Naive thymus-derived CD4-positive, alpha-beta T cell (primary cell): Measurements from ENCODE around the gene SLC22A1. TPM values are rescaled to one million over a fixed set of nuclear protein-coding genes. Genes with fewer than 3 reads are reported as not detected.

Source experiments
- ATAC-seq: fragments of 150-1000 bp; cut with Tn5 transposase; 2 replicates; pipeline ENCODE4 v1.10.0; 2021; ENCODE audit warnings: mild to moderate bottlenecking, moderate library complexity
- CTCF ChIA-PET: fragments of 350-600 bp; sonication (Branson Sonifier 250); formaldehyde crosslinking; loops from one replicate; lab custom pipeline; 2021; ENCODE audit warnings: antibody characterized with exemption; lab: Charles Lee
- POLR2A ChIA-PET: fragments of 350-600 bp; sonication (Branson Sonifier 250); formaldehyde crosslinking; loops from one replicate; lab custom pipeline; 2021; ENCODE audit warnings: antibody characterized with exemption, inconsistent platforms; lab: Charles Lee
- DNase-seq, 9 donors: peaks; one replicate each; pipeline versions ENCODE4 v3.0.0 to v3.0.0-alpha.2; 2020 to 2022; ENCODE audit warnings: mixed read lengths in 1 of 9
- H3K27ac ChIP-seq: one replicate; pipeline ENCODE4 v1.7.0; 2013; ENCODE audit warnings: mild to moderate bottlenecking, low read depth, low read length, moderate library complexity
- H3K27me3 ChIP-seq, 2 donors: one replicate each; pipeline ENCODE4 v1.7.0; 2013; ENCODE audit warnings: low read length in 2 of 2, mild to moderate bottlenecking in 2 of 2, moderate library complexity in 2 of 2; ENCODE audit not compliant: control insufficient read depth in 2 of 2, insufficient read depth in 2 of 2
- H3K36me3 ChIP-seq, 3 experiments: 1 replicate in 2 of 3; 2 replicates in 1 of 3; pipeline ENCODE4 v1.7.0; 2013; ENCODE audit warnings: low read length in 3 of 3, mild to moderate bottlenecking in 3 of 3, moderate library complexity in 1 of 3; ENCODE audit not compliant: insufficient read depth in 3 of 3, control insufficient read depth in 2 of 3
- H3K4me1 ChIP-seq, 2 donors: one replicate each; pipeline ENCODE4 v1.7.0; 2013; ENCODE audit warnings: low read length in 2 of 2, mild to moderate bottlenecking in 2 of 2, moderate library complexity in 1 of 2; ENCODE audit not compliant: control insufficient read depth in 2 of 2, insufficient read depth in 2 of 2
- H3K4me3 ChIP-seq: 2 replicates; pipeline ENCODE4 v1.7.0; 2013; ENCODE audit warnings: mild to moderate bottlenecking, low read length
- H3K9me3 ChIP-seq, 3 experiments: 1 replicate in 2 of 3; 2 replicates in 1 of 3; pipeline ENCODE4 v1.7.0; 2013; ENCODE audit warnings: low read length in 3 of 3; ENCODE audit not compliant: control insufficient read depth in 2 of 3
- H3K27ac Mint-ChIP-seq, 9 donors: one replicate each; pipeline ENCODE4 v1.8.0; 2020 to 2022; ENCODE audit warnings: mixed read lengths in 9 of 9, mild to moderate bottlenecking in 8 of 9, moderate library complexity in 5 of 9, inconsistent platforms in 2 of 9
- H3K27me3 Mint-ChIP-seq, 5 donors: one replicate each; pipeline ENCODE4 v1.8.0; 2021 to 2022; ENCODE audit warnings: mixed read lengths in 5 of 5, mild to moderate bottlenecking in 1 of 5
- H3K36me3 Mint-ChIP-seq, 5 donors: one replicate each; pipeline ENCODE4 v1.8.0; 2020 to 2022; ENCODE audit warnings: mixed read lengths in 5 of 5, mild to moderate bottlenecking in 3 of 5, inconsistent platforms in 1 of 5
- H3K4me1 Mint-ChIP-seq, 7 donors: one replicate each; pipeline ENCODE4 v1.8.0; 2020 to 2022; ENCODE audit warnings: mixed read lengths in 7 of 7, mild to moderate bottlenecking in 3 of 7, inconsistent platforms in 1 of 7
- H3K4me3 Mint-ChIP-seq, 10 donors: one replicate each; pipeline ENCODE4 v1.8.0; 2020 to 2022; ENCODE audit warnings: mild to moderate bottlenecking in 10 of 10, mixed read lengths in 10 of 10, moderate library complexity in 6 of 10, inconsistent platforms in 2 of 10
- H3K9me3 Mint-ChIP-seq, 11 donors: one replicate each; pipeline ENCODE4 v1.8.0; 2020 to 2022; ENCODE audit warnings: mixed read lengths in 11 of 11, mild to moderate bottlenecking in 4 of 11, inconsistent platforms in 1 of 11, moderate library complexity in 1 of 11
- intact Hi-C, 2 donors: fragments of 100-400 bp; cut with micrococcal nuclease; formaldehyde crosslinking; loops; one replicate each; pipeline ENCODE4 v1.15.1; 2023
- polyA plus RNA-seq, 2 donors: library from polyadenylated mRNA; unstranded; fragments of 300-500 nt; fragmentation: Illumina TruSeq; gene quantifications; one replicate each; pipeline ENCODE4 v1.2.3, GENCODE V29; 2021
- total RNA-seq, 6 experiments: library from RNA in 5 of 6; stranded (reverse) in 5 of 6; gene quantifications; 1 replicate in 5 of 6; 2 replicates in 1 of 6; pipeline ENCODE4 v1.2.3 and lab custom pipeline; 2021 to 2026

SLC22A1 gene
- total and polyA plus RNA-seq, 7 experiments from 2014 or later = 0.39 to 2.2 (median 1.3) TPM; not detected in 3

GRCh38 chr6:160115421-160115820, 6.2 kb upstream of the SLC22A1 start:
- Mint-ChIP-seq H3K36me3 (peaks cover 3 to 35% (median 30%) of the 10 kb centered on the region in 5 donors), H3K4me1 (peaks cover 0 to 8% (median 3%) of the 10 kb centered on the region in 7 donors), H3K27me3 (no peaks in the 10 kb centered on the region), H3K4me3 (no peak overlapping the region), H3K27ac (no peak overlapping the region), H3K9me3 (peaks cover 0 to 4% (median 0%) of the 10 kb centered on the region in 11 donors)
- intact Hi-C loops = no loop called here
- H3K36me3 ChIP-seq = no peaks in the 10 kb centered on the region
- ATAC-seq (no peak), DNase-seq (no peak)
- H3K27ac ChIP-seq = no peak overlapping the region
- no peaks in the 10 kb centered on the region for H3K4me1 ChIP-seq
- ChIA-PET CTCF (no interaction called here), POLR2A (no interaction called here)
- no peaks in the 10 kb centered on the region for H3K27me3 ChIP-seq
- H3K4me3 ChIP-seq = no peak overlapping the region
- no peaks in the 10 kb centered on the region for H3K9me3 ChIP-seq

GRCh38 chr6:160116411-160116810, 5.2 kb upstream of the SLC22A1 start:
- no peaks in the 10 kb centered on the region for H3K36me3 ChIP-seq
- Mint-ChIP-seq H3K36me3 (peaks cover 3 to 35% (median 27%) of the 10 kb centered on the region in 5 donors), H3K27ac (no peak overlapping the region), H3K4me3 (no peak overlapping the region), H3K27me3 (no peaks in the 10 kb centered on the region), H3K9me3 (peaks cover 0 to 4% (median 0%) of the 10 kb centered on the region in 11 donors), H3K4me1 (no peaks in the 10 kb centered on the region)
- H3K27ac ChIP-seq = no peak overlapping the region
- DNase-seq (no peak), ATAC-seq (no peak)
- ChIA-PET POLR2A (no interaction called here), CTCF (no interaction called here)
- no peaks in the 10 kb centered on the region for H3K9me3 ChIP-seq
- H3K4me3 ChIP-seq = no peak overlapping the region
- H3K27me3 ChIP-seq = no peaks in the 10 kb centered on the region
- intact Hi-C loops = no loop called here
- H3K4me1 ChIP-seq = no peaks in the 10 kb centered on the region

- Histone ChIP-seq H3K4me3 (no peak overlapping the region), H3K9me3 (no peaks in the 10 kb centered on the region), H3K4me1 (no peaks in the 10 kb centered on the region), H3K27me3 (no peaks in the 10 kb centered on the region), H3K36me3 (no peaks in the 10 kb centered on the region), H3K27ac (no peak overlapping the region)
- Mint-ChIP-seq H3K4me1 (no peaks in the 10 kb centered on the region), H3K4me3 (no peak overlapping the region), H3K27ac (no peak overlapping the region), H3K9me3 (peaks cover 0 to 4% (median 0%) of the 10 kb centered on the region in 11 donors), H3K27me3 (no peaks in the 10 kb centered on the region), H3K36me3 (peaks cover 3 to 35% (median 27%) of the 10 kb centered on the region in 5 donors)
- ChIA-PET POLR2A (no interaction called here), CTCF (no interaction called here)
- intact Hi-C loops = no loop called here
- no peak for DNase-seq
- no peak for ATAC-seq
These were observed 4.5 kb upstream of the SLC22A1 start for GRCh38 chr6:160117137-160117536.

- ChIA-PET CTCF (no interaction called here), POLR2A (no interaction called here)
- Mint-ChIP-seq H3K4me1 (no peaks in the 10 kb centered on the region), H3K4me3 (no peak overlapping the region), H3K36me3 (peaks cover 3 to 28% (median 20%) of the 10 kb centered on the region in 5 donors), H3K27me3 (peaks cover 0 to 4% (median 0%) of the 10 kb centered on the region in 5 donors), H3K27ac (no peak overlapping the region), H3K9me3 (peaks cover 0 to 4% (median 0%) of the 10 kb centered on the region in 11 donors)
- H3K4me3 ChIP-seq = no peak overlapping the region
- no peak overlapping the region for H3K27ac ChIP-seq
- H3K27me3 ChIP-seq = no peaks in the 10 kb centered on the region
- ATAC-seq (no peak), DNase-seq (no peak)
- no peaks in the 10 kb centered on the region for H3K4me1 ChIP-seq
- H3K36me3 ChIP-seq = no peaks in the 10 kb centered on the region
- intact Hi-C loops = no loop called here
- H3K9me3 ChIP-seq = no peaks in the 10 kb centered on the region
These were observed 2.9 kb upstream of the SLC22A1 start for GRCh38 chr6:160118620-160119229.

- H3K4me3 Mint-ChIP-seq = no peak overlapping the region
- H3K27me3 Mint-ChIP-seq = peaks cover 0 to 5% (median 0%) of the 10 kb centered on the region in 5 donors
- POLR2A ChIA-PET = no interaction called here
- H3K9me3 Mint-ChIP-seq = peaks cover 0 to 4% (median 0%) of the 10 kb centered on the region in 11 donors
- H3K4me1 Mint-ChIP-seq = no peaks in the 10 kb centered on the region
- ATAC-seq = no peak
- H3K27me3 ChIP-seq = no peaks in the 10 kb centered on the region
- peaks cover 3 to 23% (median 19%) of the 10 kb centered on the region in 5 donors for H3K36me3 Mint-ChIP-seq
- no peak overlapping the region for H3K4me3 ChIP-seq
- intact Hi-C loops = no loop called here
- DNase-seq = no peak
- CTCF ChIA-PET = no interaction called here
- H3K9me3 ChIP-seq = no peaks in the 10 kb centered on the region
- no peak overlapping the region for H3K27ac Mint-ChIP-seq
- no peaks in the 10 kb centered on the region for H3K36me3 ChIP-seq
- H3K27ac ChIP-seq = no peak overlapping the region
- no peaks in the 10 kb centered on the region for H3K4me1 ChIP-seq
These were observed 1.5 kb upstream of the SLC22A1 start for GRCh38 chr6:160120087-160120486.

GRCh38 chr6:160121981-160122380, 366 bp downstream of the SLC22A1 start:
- Histone ChIP-seq H3K4me3 (no peak overlapping the region), H3K4me1 (no peaks in the 10 kb centered on the region), H3K36me3 (no peaks in the 10 kb centered on the region), H3K27me3 (no peaks in the 10 kb centered on the region), H3K9me3 (no peaks in the 10 kb centered on the region), H3K27ac (no peak overlapping the region)
- Mint-ChIP-seq H3K27me3 (peaks cover 0 to 5% (median 0%) of the 10 kb centered on the region in 5 donors), H3K4me3 (no peak overlapping the region), H3K4me1 (no peaks in the 10 kb centered on the region), H3K9me3 (peaks cover 0 to 4% (median 0%) of the 10 kb centered on the region in 11 donors), H3K27ac (no peak overlapping the region), H3K36me3 (peaks cover 3 to 19% (median 14%) of the 10 kb centered on the region in 5 donors)
- no peak for ATAC-seq
- intact Hi-C loops = no loop called here
- ChIA-PET POLR2A (no interaction called here), CTCF (no interaction called here)
- DNase-seq = no peak

- ChIA-PET POLR2A (no interaction called here), CTCF (no interaction called here)
- Mint-ChIP-seq H3K27ac (no peak overlapping the region), H3K27me3 (peaks cover 0 to 5% (median 0%) of the 10 kb centered on the region in 5 donors), H3K4me1 (no peaks in the 10 kb centered on the region), H3K36me3 (peaks cover 3 to 12% (median 8%) of the 10 kb centered on the region in 5 donors), H3K9me3 (peaks cover 0 to 4% (median 0%) of the 10 kb centered on the region in 11 donors), H3K4me3 (no peak overlapping the region)
- H3K36me3 ChIP-seq = no peaks in the 10 kb centered on the region
- H3K9me3 ChIP-seq = no peaks in the 10 kb centered on the region
- H3K27me3 ChIP-seq = no peaks in the 10 kb centered on the region
- H3K27ac ChIP-seq = no peak overlapping the region
- intact Hi-C loops = no loop called here
- DNase-seq (no peak), ATAC-seq (no peak)
- no peaks in the 10 kb centered on the region for H3K4me1 ChIP-seq
- no peak overlapping the region for H3K4me3 ChIP-seq
These were observed 1.1 kb downstream of the SLC22A1 start for GRCh38 chr6:160122744-160123143.
